Stimulated activated CD8-positive, alpha-beta memory T cell treated with anti-CD3 and anti-CD28 coated beads, Interleukin-4, amount 100 ng/mL, for 4 hours (primary cell): ENCODE data around the gene SCPEP1.
A peak's percentile ranks its signal among the peaks of the same experiment; 100 is the strongest.

ENCODE experiments used
- DNase-seq, 2 donors: peaks; one replicate each; pipeline ENCODE4 v3.0.0-alpha.2; 2020; ENCODE audit warnings: low read depth in 2 of 2, low spot score in 1 of 2

SCPEP1 gene

GRCh38 chr17:57037411-57037810, 59.5 kb downstream of the SCPEP1 start:
- no peak for DNase-seq

GRCh38 chr17:57038486-57038885, 60.6 kb downstream of the SCPEP1 start:
- no peak for DNase-seq

GRCh38 chr17:57040571-57040970, 62.6 kb downstream of the SCPEP1 start:
- no peak for DNase-seq

- no peak for DNase-seq
These were observed 65.3 kb downstream of the SCPEP1 start for GRCh38 chr17:57043276-57043675.

- no peak for DNase-seq
These were observed 67.3 kb downstream of the SCPEP1 start for GRCh38 chr17:57044976-57045867.

- peak in 1 of 2 donors; percentile 21 for DNase-seq
These were observed 68.2 kb downstream of the SCPEP1 start for GRCh38 chr17:57045868-57046704.

GRCh38 chr17:57046749-57047148, 68.8 kb downstream of the SCPEP1 start:
- DNase-seq, result no peak

- DNase-seq, result no peak
These were observed 70.2 kb downstream of the SCPEP1 start for GRCh38 chr17:57048096-57048495.

GRCh38 chr17:57050306-57050705, 72.4 kb downstream of the SCPEP1 start:
- DNase-seq, result no peak

- no peak for DNase-seq
These were observed 74.0 kb downstream of the SCPEP1 start for GRCh38 chr17:57051886-57052361.
